Ureter (tissue), 1 donor: ENCODE measurements around the gene FOLR2. TPM values are rescaled to one million over a fixed set of nuclear protein-coding genes. Genes with fewer than 3 reads are reported as not detected.

Source experiments
- DNase-seq: peaks from one replicate; pipeline ENCODE4 v3.0.0-alpha.2; 2020; ENCODE audit warnings: low spot score
- total RNA-seq: library from RNA; stranded (reverse); gene quantifications from one replicate; pipeline ENCODE4 v1.2.4, GENCODE V29; 2023
- donor health status: DM: yes; HTN: yes; CAD: no.

The FOLR2 gene
- total RNA-seq, 1 donor from 2014 or later, result 4.5 TPM

DNA sequence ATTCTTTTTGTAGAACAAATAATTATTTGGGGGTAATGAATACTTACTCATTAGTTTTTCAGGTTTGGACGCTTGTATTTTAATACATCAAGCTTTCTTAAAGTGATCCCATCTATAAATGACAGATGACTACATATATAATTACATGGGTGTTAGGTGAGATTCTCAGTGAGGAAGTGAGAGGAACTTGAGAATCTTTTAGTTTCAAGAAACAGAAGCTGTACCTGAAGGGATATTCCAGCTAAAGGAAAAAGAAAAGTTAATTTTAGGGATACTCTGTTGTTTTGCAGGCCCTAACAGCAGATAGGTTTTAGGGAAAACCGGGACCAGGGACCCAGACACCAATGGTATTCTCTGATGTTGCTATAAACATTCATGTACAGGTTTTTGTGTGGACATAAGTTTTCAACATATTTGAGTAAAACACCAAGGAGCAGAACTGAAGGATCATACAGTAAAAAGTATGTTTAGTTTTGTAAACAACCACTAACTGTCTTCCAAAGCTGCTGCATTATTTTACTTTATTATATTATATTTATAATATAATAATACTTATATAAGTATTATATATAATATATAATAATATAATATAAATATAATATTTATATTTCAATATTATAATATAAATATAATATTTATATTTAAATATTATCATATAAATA is 51.5 kb downstream of the FOLR2 start:
- no peak for DNase-seq

Other genes with a start within 250 kb of the FOLR2 start
- 13.1 TPM for gene IL18BP, start 217.9 kb upstream of the FOLR2 start, total RNA-seq
- 264 TPM for gene NUMA1, start 136.3 kb upstream of the FOLR2 start, total RNA-seq
- gene LRRC51, start 135.9 kb upstream of the FOLR2 start, total RNA-seq, result 22.4 TPM
- 92.2 TPM for gene LAMTOR1, start 113.5 kb upstream of the FOLR2 start, total RNA-seq
- gene TOMT, start 110.9 kb upstream of the FOLR2 start, total RNA-seq, result not detected
- 43.6 TPM for gene ANAPC15, start 104.1 kb upstream of the FOLR2 start, total RNA-seq
- not detected for gene FOLR3, start 81.1 kb upstream of the FOLR2 start, total RNA-seq
- gene FOLR1, start 24.7 kb upstream of the FOLR2 start, total RNA-seq, result 1.7 TPM
- gene INPPL1, start 8.0 kb downstream of the FOLR2 start, total RNA-seq, result 144 TPM
- not detected for gene PHOX2A, start 27.4 kb downstream of the FOLR2 start, total RNA-seq
- gene CLPB, start 217.7 kb downstream of the FOLR2 start, total RNA-seq, result 32.0 TPM